ENCODE results near the gene CLASP2.

Gene CLASP2

DNA sequence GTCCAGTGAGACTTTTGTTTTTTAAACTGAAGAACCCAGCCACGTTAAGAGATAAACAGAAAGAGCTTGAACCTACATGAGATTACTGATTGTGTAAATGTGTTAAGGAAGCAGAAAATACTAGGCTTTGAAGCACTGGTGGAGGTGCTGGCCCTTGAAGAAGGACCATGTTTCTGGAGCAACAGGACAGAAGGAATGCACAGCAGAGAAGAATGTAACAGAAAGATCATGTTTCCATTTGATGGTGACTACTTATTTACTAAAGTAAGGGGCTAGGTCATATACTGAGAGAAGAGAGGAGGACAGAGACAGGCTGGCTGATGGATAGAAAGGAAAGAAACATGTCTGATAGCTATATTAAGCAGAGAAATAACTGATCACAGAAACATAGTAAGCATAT is 88.8 kb downstream of the CLASP2 start:
- no peak for DNase-seq

DNA sequence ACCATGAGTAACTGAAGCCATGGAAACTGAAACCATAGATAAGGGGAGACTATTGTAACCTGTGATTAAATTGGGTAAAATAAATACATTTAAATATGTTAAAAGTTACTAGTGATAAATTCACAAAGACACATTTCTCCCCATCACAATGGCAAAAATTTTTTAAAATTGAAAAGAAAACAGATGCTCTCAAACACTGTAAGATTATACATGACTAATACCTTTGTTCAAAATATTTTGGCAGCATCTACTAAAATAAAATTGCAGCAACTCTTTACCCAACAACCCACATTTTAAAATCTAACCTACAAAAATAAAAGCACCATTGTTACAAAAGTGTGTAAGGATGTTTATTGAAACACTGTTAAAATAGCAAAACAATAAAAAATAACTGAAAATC is 93.3 kb downstream of the CLASP2 start:
- DNase-seq: no peak

DNA sequence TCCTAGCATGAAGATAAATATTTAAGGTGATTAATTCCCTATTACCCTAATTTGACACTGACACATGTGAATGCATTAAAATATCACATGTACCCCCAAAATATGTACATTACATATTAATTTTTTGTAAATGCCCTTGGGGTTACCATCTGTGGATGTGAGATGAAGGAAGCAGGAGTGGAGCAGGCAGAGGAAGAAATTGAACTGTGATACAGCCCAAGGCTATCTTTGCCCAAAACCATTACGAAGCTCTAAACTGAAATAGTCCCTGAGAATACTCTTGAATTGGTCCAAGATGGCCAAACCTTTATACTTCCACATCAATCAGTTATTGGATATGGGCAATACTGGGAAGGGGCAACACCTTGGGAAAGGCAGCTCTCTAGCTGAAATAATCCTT is 105.0 kb downstream of the CLASP2 start:
- no peak for DNase-seq

DNA sequence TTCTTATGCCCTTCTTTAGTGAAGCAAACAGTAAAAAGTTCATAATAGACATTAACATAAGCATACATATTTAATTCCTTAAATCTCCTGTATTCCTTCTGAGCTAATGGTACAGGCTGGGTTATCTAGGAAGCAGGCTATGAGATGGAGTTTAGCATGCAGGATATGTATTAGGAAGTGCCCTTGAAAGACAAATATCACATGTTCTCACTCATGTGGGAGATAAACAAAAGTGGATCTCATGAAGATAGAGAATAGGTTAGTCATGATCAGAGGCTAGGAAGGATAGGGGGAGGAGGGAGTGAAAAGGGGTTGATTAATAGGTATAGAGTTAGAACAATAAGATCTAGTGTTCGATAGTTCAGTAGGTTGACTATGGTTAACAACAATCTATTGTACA is 105.4 kb downstream of the CLASP2 start:
- DNase-seq: no peak

DNA sequence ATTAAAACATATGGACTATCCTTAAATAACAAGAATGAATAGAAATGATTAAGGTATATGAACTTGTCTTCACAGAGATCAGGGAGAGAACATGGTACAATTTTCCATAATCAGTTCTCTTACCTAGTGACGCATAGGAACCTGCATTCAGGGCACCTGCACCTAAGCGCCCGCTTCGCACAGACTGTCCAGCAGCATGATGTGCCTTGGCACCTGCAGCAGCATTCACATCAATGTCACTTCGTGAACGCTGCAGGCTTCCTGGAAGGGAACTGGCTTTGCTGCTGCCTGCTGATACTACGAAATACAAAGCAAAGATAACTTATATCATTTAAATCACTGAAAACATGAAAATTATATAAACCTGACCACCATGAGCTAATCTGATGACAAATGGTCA is 115.2 kb downstream of the CLASP2 start:
- no peak for DNase-seq

DNA sequence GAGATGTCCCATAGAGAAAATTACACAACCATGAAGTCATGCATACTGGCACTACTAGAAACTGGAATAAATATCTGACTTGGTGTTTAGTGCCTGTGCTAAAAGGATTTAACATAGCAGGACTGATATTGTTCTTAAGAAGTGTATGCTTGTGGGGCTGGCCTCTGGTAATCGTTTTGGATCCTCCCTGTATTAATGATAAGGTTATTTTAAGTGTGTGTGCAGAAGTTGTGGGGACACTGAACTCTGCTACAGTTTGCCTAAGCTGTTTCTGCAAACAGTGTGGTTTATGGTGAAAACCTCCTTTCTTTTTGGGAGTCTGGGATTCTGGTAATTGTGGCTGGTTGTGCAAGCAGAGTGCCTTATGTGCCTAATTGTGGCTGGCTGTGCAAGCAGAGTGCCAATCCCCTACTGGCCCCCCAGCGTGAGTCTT is 120.8 kb downstream of the CLASP2 start:
- DNase-seq: no peak

DNA sequence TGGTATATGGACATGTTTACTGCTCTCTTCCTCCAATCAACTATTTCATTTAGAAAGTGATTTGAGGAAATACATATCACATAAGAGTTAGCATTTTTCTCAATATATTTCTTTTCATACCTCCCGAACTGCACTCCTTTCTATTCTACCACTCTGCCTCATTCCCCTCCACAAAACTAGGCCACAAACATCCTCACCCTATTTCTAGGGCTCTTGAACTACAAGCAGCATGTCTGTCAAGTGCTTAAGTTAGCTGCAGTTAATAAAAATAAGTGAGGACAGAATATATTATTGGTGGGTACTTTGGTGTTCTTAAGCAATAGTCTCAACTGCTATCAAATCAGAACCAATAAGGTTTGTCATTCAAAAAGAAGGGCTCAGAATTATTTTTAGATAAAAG is 125.1 kb downstream of the CLASP2 start:
- DNase-seq: no peak

DNA sequence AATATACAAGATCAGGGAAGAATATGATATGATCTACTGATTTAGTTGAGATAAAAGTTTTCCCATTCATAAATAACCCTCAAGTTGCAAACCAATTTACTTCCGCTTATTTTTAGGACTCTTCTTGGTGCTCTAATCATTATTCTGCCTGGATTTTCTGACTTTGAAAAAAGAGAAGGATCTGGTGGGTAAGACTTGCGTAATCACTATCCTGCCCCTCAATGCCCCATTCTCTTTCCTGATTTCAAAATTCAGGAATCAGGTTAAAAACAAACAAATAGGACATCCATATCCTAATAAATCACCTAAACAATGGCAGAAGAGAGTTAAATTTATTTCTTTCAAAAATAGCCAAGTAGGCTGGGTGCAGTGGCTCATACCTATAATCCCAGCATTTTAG is 127.5 kb downstream of the CLASP2 start:
- no peak for DNase-seq

DNA sequence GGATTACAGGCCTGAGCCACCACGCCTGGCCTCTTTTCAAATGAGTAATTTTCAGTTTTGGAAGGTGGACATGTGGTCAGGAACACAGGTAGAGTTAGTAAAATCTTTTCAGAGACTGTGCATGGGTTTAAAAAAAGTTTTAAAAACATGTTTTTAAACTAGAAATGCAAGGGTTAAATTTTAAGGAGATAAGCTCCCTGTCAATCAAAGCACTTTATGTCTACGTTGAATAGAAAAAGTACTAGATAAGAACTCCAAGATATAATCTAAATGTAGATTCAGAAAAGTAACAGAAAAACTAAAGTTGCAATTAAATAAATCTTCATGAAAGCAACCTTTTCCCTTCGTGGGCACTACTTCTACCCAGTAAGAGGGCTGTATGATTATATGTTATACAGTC is 131.7 kb downstream of the CLASP2 start:
- DNase-seq: no peak

DNA sequence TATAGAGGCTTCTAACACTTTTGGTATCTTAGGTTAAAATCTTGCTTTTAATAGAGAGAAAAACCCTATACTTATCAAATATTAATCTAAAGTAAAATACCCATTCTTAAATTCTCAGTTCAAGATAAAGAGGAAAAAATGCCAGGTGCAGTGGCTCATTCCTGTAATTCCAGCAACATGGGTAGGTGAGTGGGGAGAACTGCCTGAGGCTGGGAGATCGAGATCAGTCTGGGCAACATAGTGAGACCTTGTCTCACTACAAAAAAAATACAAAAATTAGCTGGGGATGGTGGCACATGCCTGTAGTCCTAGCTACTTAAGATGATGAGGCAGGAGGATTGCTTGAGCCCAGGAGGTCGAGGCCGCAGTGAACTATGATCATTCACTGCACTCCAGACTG is 135.8 kb downstream of the CLASP2 start:
- DNase-seq: no peak

DNA sequence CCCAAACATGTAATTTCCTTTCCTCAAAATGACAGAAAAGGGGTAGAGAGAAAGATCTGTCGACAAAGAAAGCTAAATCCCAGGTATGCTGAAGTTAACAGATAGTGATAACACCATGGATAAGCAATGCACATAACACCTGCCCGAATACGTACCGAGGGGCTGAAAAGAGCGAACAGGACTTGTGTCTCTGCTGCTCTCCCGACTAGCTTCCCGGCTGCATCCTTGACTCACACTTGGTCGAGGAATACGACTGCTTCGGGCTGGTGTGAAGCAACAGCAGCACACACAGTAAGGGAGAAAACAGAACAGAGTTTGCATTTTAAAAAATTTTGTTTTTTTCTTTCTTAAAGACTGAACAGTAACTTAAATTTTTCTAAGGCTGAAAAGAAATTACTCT is 136.4 kb downstream of the CLASP2 start:
- no peak for DNase-seq

DNA sequence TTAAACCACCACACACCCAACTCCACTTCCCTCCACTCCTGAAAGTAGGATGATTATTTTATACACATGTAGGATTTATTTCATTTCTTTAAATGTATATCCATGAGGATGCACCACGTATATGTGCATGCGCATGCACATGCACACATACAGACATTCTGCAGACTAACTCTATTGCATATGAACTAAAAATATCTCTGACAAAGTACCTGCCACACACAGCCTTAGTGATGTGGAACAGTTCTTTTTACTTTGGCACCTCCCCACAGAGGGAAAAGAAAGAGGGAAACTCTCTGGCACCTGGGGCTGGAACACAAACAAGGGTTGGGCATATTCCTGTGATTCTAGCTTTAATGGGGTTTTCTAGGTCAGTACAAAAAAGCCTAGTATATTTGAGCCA is 138.2 kb downstream of the CLASP2 start:
- no peak for DNase-seq

DNA sequence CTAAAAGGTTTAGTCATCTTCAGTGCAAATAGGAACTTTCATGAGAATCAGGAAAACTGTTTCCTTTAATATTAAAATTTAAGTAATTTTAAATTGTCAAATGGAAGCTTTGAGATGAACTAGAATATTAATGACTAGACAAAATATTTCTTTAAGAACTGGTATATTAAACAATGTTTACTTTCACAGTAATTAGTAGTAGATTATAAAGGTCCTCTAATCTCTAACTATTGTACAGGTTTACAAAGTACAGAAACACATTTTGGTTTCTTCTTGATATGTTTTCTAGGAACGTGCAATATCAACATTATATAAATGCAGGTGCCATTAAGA is 138.9 kb downstream of the CLASP2 start:
- no peak for DNase-seq

DNA sequence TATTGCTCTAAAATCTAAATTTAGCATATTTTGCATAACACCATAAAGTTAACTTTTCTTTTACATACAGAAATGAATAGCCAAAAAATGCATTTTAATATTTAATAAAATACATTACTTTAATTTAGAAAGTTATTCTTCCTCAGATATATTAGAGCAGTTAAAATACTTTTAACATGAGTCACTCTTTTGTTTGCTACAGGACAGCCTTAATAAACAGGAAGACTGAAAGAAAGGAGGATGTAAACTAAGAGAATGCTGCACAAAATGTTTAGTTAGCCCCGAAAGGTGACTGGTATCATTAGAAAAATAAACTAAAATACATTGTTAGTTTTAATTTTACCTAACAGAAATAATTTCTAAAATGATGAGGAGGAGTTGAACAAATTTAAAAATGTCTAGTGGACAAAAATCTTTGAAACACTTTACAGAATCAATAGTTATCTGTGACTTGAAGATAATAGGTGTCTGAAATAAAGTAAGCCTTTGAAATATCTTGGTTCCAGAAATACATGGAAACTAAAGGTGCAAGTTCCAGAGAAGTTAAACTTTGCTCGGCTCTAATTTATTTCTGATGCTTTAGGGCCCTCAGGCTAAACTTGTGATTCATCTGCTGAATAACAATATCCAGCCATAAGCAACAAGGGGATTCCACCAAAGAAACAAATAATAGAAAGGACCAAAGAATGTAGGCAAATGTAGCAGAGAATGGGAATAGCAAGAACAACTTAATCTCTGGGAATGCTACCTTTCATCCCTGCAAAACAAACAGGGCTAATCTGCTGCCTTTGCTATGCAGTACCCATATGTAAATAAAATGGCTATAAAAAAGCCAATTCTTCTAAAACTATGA is 139.5 kb downstream of the CLASP2 start:
- DNase-seq: no peak

DNA sequence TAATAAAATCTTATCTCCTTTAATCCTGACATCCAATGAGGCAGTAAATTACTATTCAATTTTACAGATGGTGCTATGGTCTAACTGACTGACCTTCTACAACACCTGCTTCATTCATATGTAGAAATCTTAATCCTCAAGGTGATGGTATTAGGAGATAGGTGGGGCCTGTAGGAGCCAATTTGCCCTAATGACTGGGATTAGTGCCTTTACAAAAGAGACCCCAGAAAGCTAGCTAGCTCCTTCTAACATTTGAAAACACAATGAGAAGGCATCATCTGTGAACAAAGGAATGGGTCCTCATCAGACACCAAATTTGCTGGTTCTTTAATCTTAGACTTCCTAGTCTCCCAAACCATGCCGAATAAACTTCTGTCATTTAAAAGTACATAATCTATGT is 140.5 kb downstream of the CLASP2 start:
- no peak for DNase-seq

DNA sequence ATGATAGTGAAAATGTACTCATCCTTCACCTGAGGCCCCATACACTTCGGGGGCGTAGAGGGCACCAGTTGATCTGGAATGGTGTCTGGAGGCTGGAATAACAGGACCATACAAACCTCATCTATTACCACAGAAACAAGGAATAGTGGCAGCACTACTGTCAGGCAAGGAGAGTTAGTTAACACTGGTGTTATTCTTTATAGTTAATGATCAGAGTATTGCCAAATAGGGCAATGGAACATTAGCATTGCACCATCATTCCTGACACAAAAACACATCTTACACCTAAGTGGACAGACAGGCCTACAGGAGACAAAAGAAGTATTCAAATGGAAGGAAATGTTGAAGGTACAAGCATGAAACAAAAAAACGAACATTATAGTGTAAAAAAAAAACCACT is 140.9 kb downstream of the CLASP2 start:
- no peak for DNase-seq

DNA sequence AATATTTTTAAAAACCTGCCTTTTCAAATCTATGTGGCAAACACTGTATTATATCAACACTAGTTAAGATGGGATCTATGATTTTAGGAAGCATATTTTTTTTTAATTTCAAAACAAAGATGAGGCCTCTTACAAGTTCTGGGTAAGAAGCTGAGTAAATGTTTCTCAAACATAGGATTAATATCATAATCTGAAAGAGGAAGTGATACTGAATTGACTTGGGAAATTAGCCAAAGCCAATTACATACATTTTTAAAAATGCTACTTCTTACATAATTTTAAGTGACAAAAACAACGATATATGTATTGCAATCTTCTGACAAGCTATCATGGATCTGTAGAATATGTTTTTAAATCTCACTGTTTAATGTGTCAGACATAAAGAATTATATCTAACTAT is 142.7 kb downstream of the CLASP2 start:
- DNase-seq: no peak

DNA sequence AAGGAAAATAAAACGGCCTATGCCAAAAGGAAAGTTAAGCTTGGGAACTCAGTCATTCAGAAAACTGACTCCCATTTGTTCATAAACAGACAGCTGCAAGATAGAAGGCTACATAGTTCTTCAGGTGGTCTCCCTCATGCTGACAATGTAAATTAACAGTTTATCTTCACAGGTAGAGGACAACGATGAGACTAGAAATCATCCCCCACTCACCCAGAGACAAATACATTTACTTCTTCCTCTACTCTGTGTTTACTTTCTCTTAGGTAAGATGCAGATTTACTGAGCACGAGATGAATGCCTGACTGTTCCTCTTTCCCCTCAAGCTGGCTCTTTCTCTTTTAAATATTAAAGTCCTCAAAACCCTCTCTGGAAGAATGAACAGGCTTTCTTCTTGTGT is 160.2 kb downstream of the CLASP2 start:
- no peak for DNase-seq

DNA sequence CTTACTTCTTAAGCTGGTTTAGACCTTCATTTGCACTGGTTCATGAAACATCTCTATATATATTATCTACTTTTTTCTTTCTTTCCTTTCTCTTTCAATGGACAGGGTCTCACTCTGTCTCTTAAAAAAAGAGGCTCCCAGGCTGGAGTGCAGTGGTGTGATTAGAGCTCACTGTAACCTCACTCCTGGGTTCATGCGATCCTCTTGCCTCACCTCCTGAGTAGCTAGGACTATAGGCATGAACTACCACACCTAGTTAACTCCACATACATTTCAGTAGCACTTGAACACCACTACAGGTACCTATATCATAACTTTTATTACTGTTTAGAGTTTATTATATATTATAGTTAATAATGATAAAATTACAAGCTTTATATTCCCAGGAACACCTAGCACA is 160.8 kb downstream of the CLASP2 start:
- DNase-seq: no peak

DNA sequence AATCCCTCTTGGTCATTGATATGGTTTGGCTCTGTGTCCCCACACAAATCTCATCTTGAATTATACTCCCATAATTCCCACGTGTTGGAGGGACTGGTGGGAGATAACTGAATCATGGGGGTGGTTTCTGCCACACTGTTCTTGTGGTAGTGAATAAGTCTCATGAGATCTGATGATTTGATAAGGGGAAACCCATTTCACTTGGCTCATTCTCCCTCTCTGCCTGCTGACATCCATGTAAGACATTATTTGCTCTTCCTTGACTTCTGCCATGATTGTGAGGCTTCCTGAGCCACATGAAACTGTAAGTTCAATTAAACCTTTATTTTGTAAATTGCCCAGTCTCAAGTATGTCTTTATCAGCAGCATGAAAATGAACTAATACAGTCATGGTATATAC is 171.0 kb downstream of the CLASP2 start:
- no peak for DNase-seq

DNA sequence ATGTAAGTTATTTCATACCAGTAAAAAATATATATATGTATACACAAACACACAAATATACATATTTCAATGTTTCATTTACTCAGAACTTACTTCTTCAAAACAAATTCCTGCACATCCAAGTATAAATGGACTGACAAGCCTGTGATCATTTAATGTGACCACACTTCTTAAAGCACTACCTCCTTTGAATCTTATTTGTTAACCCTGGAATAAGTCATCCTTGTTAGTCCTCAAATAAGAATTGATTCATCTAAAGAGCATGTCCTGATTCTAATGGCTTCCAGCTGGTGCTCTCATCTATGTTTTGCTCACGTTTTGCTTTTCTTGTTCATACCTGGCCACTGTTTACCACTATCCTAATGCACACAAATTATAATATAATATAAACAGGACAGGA is 173.9 kb downstream of the CLASP2 start:
- no peak for DNase-seq

DNA sequence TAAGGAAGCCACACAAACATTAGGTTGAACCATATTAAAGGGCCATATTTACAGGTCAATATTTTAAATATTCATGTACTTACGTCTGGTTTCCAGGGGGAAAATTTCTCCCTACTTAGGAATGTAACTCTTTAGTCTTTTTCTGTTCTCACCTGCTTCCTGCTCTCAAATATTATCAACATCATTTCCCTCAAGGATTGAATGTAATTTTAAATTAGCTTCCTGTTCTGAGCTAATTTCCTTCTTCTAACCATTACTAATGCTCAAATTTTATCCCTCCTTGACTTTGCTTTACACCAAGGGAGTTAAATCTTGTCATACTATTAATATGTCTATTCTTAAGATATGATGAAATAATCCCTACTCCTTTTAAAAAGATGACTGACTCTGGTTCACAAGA is 174.5 kb downstream of the CLASP2 start:
- DNase-seq: no peak

DNA sequence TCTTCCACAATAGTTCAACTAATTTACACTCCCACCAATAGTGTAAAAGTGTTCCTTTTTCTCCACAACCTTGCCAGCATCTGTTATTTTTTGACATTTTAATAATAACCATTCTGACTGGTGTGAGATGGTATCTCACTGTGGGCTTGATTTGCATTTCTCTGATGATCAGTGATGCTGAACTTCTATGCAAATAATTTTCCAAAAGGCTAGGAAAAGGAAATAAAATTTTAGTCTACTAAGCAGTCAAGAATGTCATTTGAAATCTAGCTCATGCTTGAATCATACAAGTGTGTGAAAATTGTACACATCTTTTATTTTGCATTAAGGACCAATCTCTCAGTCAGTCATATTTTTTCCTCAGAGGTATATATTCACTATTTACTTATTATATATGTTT is 176.1 kb downstream of the CLASP2 start:
- no peak for DNase-seq

DNA sequence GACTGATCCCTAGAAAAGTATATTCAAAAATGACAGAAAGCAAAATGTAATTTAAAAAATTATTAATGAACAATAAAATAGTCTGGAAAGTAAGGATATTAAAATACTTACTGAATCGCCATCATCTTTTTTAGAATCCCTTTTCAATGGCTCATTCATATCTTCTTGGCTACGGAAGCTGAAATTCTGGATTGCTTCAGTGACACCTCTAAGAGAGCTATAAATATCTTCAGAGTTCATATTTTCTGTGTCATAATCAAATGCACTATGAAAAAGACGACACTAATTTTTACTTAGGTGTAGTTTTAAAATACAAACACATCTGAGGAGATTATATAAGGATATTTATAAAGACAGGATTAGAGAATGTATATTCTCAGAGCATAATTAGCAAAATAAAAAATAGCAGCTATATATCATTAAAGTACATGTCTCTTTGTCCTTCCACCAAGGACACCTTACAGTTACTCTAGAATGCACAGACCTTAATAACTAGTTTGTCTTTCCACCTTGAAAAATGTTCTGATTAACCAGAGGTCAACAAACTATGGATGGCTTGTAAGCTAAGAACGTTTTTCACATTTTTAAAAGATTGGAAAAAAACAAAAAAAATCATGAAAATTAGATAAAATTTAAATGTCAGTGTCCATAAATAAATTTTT is 179.2 kb downstream of the CLASP2 start:
- DNase-seq: no peak

DNA sequence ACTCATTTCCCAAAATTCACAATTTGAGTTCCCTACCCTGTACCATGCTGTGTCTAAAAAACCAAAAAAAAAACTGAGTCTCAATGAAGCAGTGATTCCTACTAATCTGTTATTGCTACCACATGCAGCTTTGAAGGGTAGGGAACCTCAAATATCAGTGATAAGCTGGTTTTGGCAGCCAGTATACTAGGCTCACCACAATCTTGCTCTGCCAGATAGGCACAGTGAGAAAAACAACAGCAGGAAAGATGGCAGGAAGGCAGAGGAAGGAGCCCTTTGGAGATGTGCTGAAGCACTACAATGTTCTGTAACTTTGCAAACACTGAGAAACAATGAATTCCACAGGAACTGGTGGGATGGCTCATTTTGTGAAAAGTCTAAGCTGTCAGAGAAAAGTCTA is 180.9 kb downstream of the CLASP2 start:
- DNase-seq: no peak
